Prostate gland (tissue), 2 donors: Measurements from ENCODE around the gene ZNF710.

Experiments
- CTCF ChIP-seq, 4 experiments: fragments of 200-600 bp in 2 of 4; fragments of 450-650 bp in 2 of 4; sonication (generic) in 2 of 4; IDR thresholded peaks; 1 replicate in 3 of 4; 2 replicates in 1 of 4; pipeline ENCODE4 v1.5.1; 2016 to 2019; ENCODE audit warnings: antibody characterized with exemption in 4 of 4, mild to moderate bottlenecking in 2 of 4, moderate library complexity in 2 of 4
- POLR2A ChIP-seq: fragments of 450-650 bp; IDR thresholded peaks from one replicate; pipeline ENCODE4 v1.6.1; 2016; ENCODE audit warnings: antibody characterized with exemption, mild to moderate bottlenecking
- POLR2AphosphoS5 ChIP-seq: sonication (generic); formaldehyde crosslinking; IDR thresholded peaks from one replicate; pipeline ENCODE4 v1.6.1; 2017; ENCODE audit warnings: antibody characterized with exemption

- TF ChIP-seq CTCF (IDR thresholded peaks at IDR 0.05), result no peak
- TF ChIP-seq POLR2AphosphoS5, result no peak
- TF ChIP-seq POLR2A, result no peak
These were observed 2.6 kb downstream of the ZNF710 start for GRCh38 chr15:90003736-90004135.
